OCI-LY1 (cell line): ENCODE results near the gene CLCN6.

ENCODE experiments used
- H2AFZ ChIP-seq: fragments of 200-600 bp; sonication (generic), shearing (Covaris generic); 2 replicates; pipeline ENCODE4 v1.6.0; 2014; ENCODE audit warnings: antibody characterized with exemption, mild to moderate bottlenecking, low read length
- H3F3A ChIP-seq: fragments of 200-600 bp; sonication (generic), shearing (Covaris generic); 2 replicates; pipeline ENCODE4 v1.6.0; 2014; ENCODE audit warnings: mild to moderate bottlenecking, antibody characterized with exemption, low read length, moderate library complexity; ENCODE audit not compliant: insufficient read depth
- H3K27ac ChIP-seq: fragments of 200-600 bp; sonication (generic); 2 replicates; pipeline ENCODE4 v1.5.1; 2014; ENCODE audit warnings: low read length, mixed run types, mild to moderate bottlenecking, low read depth; ENCODE audit not compliant: poor library complexity, severe bottlenecking
- H3K27me3 ChIP-seq: fragments of 200-600 bp; sonication (generic); 2 replicates; pipeline ENCODE4 v1.6.0; 2014; ENCODE audit warnings: antibody characterized with exemption, mild to moderate bottlenecking, low read length, moderate library complexity; ENCODE audit not compliant: insufficient read depth
- H3K36me3 ChIP-seq: fragments of 200-600 bp; sonication (generic); 2 replicates; pipeline ENCODE4 v1.6.1; 2014; ENCODE audit warnings: mild to moderate bottlenecking, antibody characterized with exemption, low read length, moderate library complexity, mixed read lengths; ENCODE audit not compliant: insufficient read depth
- H3K4me1 ChIP-seq: fragments of 200-600 bp; sonication (generic); 2 replicates; pipeline ENCODE4 v1.5.1; 2014; ENCODE audit warnings: mild to moderate bottlenecking, low read length, moderate library complexity; ENCODE audit not compliant: insufficient read depth, severe bottlenecking
- H3K4me2 ChIP-seq: fragments of 200-600 bp; sonication (generic), shearing (Covaris generic); 2 replicates; pipeline ENCODE4 v1.6.1; 2014; ENCODE audit warnings: low read length
- H3K4me3 ChIP-seq: fragments of 200-600 bp; sonication (generic); 2 replicates; pipeline ENCODE4 v1.5.1; 2014; ENCODE audit warnings: low read length, low read depth, mild to moderate bottlenecking, mixed read lengths; ENCODE audit not compliant: poor library complexity, severe bottlenecking
- H3K79me2 ChIP-seq: fragments of 200-600 bp; shearing (Covaris generic); 2 replicates; pipeline ENCODE4 v1.6.1; 2016; ENCODE audit warnings: mixed run types, low read length, mixed read lengths; ENCODE audit not compliant: insufficient read depth
- H3K9ac ChIP-seq: fragments of 200-600 bp; sonication (generic), shearing (Covaris generic); 2 replicates; pipeline ENCODE4 v1.6.1; 2014; ENCODE audit warnings: mild to moderate bottlenecking, low read length, mixed read lengths
- H3K9me2 ChIP-seq: fragments of 200-600 bp; sonication (generic), shearing (Covaris generic); 2 replicates; pipeline ENCODE4 v1.6.1; 2014; ENCODE audit warnings: low read depth, mild to moderate bottlenecking, low read length, mixed read lengths
- H3K9me3 ChIP-seq: fragments of 200-600 bp; shearing (Covaris generic); 2 replicates; pipeline ENCODE4 v1.6.1; 2014; ENCODE audit warnings: low read length, mixed read lengths
- H4K20me1 ChIP-seq: fragments of 200-600 bp; sonication (generic), shearing (Covaris generic); 2 replicates; pipeline ENCODE4 v1.6.0; 2016; ENCODE audit warnings: mild to moderate bottlenecking, low read length; ENCODE audit not compliant: insufficient read depth
- EZH2 ChIP-seq: fragments of 200-600 bp; sonication (generic), shearing (Covaris generic); IDR thresholded peaks from 2 replicates; pipeline ENCODE4 v1.8.0; 2017; ENCODE audit warnings: borderline replicate concordance, mixed run types, mild to moderate bottlenecking, antibody characterized with exemption, low read length, moderate library complexity, mixed read lengths
- TF ChIP-seq, protein P1 (sequence below): fragments of 200-600 bp; sonication (generic), shearing (Covaris generic); IDR thresholded peaks from 2 replicates; pipeline ENCODE4 v1.5.1; 2017; ENCODE audit warnings: mild to moderate bottlenecking, antibody characterized with exemption, low read length, moderate library complexity, mixed read lengths

The CLCN6 gene

DNA sequence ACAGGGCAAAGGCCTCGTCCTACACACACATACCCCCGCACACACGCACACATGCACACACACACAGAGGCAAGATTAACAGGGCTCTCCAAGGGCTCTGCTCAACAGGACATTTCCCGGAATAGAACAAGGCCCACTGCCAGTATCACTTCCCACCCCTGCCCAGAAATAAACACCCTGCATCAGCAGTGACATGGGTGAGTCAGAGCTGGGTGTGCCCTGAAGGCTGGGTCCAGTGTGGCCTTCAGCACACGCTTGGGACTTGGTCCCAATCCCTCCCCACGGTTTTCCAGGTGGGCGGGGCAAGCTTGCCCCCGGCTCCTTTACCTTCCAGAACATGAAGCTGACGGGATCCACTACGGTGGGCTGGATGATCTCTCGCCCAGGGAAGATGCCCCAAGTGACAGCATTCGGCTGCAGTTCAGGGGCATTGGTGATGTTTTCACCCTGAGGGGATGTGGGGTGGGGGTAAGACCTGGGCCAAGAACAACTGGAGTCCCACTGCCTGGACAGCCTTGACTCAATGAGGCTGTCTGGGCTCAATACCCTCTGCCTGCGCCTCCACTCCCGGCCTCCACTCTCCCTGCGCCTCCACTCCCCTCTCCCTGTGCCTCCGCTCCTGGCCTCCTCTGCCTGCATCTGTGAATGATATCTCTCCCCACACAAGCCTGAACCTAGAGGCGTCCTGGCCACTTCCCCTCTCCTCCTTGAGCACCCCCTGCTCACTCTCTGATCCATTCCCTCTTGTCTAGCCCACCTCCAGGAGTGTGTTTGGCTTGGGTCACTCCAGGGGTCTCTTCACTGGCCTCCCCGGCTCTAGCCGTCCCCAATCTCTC is 14.9 kb upstream of the CLCN6 start:
- Histone ChIP-seq H3K4me1 (peaks cover under 1% of the 10 kb centered on the region), H3K4me2 (no peak overlapping the region), H3K9me3 (no peaks in the 10 kb centered on the region), H3K9ac (no peak overlapping the region), H3K27me3 (no peaks in the 10 kb centered on the region), H3K27ac (no peak overlapping the region), H3K9me2 (no peaks in the 10 kb centered on the region), H3K79me2 (no peaks in the 10 kb centered on the region), H3F3A (no peaks in the 10 kb centered on the region), H3K36me3 (peaks cover 35% of the 10 kb centered on the region), H2AFZ (no peak overlapping the region), H3K4me3 (no peak overlapping the region), H4K20me1 (no peaks in the 10 kb centered on the region)
- TF ChIP-seq EZH2 = no peak
- TF ChIP-seq, protein P1, sequence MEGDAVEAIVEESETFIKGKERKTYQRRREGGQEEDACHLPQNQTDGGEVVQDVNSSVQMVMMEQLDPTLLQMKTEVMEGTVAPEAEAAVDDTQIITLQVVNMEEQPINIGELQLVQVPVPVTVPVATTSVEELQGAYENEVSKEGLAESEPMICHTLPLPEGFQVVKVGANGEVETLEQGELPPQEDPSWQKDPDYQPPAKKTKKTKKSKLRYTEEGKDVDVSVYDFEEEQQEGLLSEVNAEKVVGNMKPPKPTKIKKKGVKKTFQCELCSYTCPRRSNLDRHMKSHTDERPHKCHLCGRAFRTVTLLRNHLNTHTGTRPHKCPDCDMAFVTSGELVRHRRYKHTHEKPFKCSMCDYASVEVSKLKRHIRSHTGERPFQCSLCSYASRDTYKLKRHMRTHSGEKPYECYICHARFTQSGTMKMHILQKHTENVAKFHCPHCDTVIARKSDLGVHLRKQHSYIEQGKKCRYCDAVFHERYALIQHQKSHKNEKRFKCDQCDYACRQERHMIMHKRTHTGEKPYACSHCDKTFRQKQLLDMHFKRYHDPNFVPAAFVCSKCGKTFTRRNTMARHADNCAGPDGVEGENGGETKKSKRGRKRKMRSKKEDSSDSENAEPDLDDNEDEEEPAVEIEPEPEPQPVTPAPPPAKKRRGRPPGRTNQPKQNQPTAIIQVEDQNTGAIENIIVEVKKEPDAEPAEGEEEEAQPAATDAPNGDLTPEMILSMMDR = no peak

DNA sequence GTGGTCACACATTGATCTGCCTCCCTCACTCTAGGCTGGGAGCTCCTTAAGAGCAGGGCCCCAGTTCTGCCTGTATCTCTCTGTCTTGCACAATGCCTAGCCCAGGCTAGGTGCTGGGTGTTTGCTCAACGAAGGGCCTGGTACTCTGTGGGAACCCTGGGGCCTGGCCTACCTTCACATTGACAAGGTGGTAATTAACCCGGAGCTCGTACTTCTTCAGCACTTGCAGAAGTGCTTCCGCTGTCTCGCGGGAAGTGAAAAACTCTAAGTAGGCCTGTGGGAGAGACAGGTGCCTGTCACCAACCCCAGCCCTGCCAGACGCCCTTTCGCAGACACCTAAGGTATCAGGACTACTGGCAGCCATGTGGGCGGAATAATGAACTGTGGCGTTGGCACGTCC is 13.9 kb upstream of the CLCN6 start:
- Histone ChIP-seq H4K20me1 (no peaks in the 10 kb centered on the region), H3K4me2 (no peak overlapping the region), H3K36me3 (peaks cover 39% of the 10 kb centered on the region), H3K4me3 (no peak overlapping the region), H3F3A (no peaks in the 10 kb centered on the region), H2AFZ (no peak overlapping the region), H3K4me1 (no peaks in the 10 kb centered on the region), H3K27me3 (no peaks in the 10 kb centered on the region), H3K9ac (no peak overlapping the region), H3K27ac (no peak overlapping the region), H3K9me2 (no peaks in the 10 kb centered on the region), H3K79me2 (no peaks in the 10 kb centered on the region), H3K9me3 (no peaks in the 10 kb centered on the region)
- no peak for TF ChIP-seq EZH2
- TF ChIP-seq, protein P1 = no peak

DNA sequence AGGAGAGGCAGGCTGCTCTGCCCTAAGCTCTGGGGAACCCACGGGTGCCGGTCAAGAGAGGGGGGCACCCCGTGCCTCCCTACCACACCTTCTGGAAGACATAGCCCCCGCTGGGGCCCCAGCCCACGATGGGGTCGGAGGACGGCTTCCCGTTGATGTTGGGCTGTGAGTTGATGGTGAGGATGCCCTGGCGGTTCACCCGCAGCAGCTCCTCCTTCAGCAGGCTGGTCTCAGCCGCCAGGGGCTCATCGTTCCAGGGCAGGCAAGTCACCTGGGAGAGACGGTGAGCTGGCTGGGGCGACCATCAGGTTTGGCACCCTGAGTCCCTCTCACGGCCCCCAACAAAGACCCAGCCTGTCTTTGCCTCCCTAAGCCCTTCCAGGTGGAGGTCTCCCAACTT is 12.2 kb upstream of the CLCN6 start:
- H3K27ac ChIP-seq = no peak overlapping the region
- no peaks in the 10 kb centered on the region for H3K4me1 ChIP-seq
- no peaks in the 10 kb centered on the region for H4K20me1 ChIP-seq
- no peak overlapping the region for H2AFZ ChIP-seq
- H3K9me2 ChIP-seq = no peaks in the 10 kb centered on the region
- no peaks in the 10 kb centered on the region for H3F3A ChIP-seq
- H3K36me3 ChIP-seq = peaks cover 44% of the 10 kb centered on the region
- no peak overlapping the region for H3K4me2 ChIP-seq
- TF ChIP-seq EZH2 = no peak
- TF ChIP-seq, protein P1 = no peak
- no peaks in the 10 kb centered on the region for H3K79me2 ChIP-seq
- no peak overlapping the region for H3K4me3 ChIP-seq
- no peaks in the 10 kb centered on the region for H3K9me3 ChIP-seq
- no peaks in the 10 kb centered on the region for H3K27me3 ChIP-seq
- H3K9ac ChIP-seq = no peak overlapping the region
